ENCODE results near the gene PPP2R2B. TPM values are rescaled to one million over a fixed set of nuclear protein-coding genes. Genes with fewer than 3 reads are reported as not detected.

PPP2R2B gene
- total RNA-seq, 1 donor from 2014 or later, result 0.95 TPM

- Histone ChIP-seq H3K27ac (no peak overlapping the region), H3K27me3 (ENCODE audit: low read depth) (no peaks in the 10 kb centered on the region), H3K4me1 (no peaks in the 10 kb centered on the region), H3K9me3 (no peaks in the 10 kb centered on the region), H3K36me3 (no peaks in the 10 kb centered on the region), H3K4me3 (no peak overlapping the region)
- no peak for TF ChIP-seq CTCF (IDR thresholded peaks at IDR 0.05)
- no peak for DNase-seq
- intact Hi-C loops (cut with DNase I), result no loop called here
- ATAC-seq, result no peak
Observed at GRCh38 chr5:146866263-146866662, 12.3 kb downstream of the PPP2R2B start.

- no peak for TF ChIP-seq CTCF (IDR thresholded peaks at IDR 0.05)
- intact Hi-C loops (cut with DNase I), result no loop called here
- no peaks in the 10 kb centered on the region for H3K36me3 ChIP-seq
Observed at GRCh38 chr5:146862641-146863040, 15.9 kb downstream of the PPP2R2B start.

GRCh38 chr5:146860213-146860893, 18.2 kb downstream of the PPP2R2B start:
- no peak for TF ChIP-seq CTCF (IDR thresholded peaks at IDR 0.05)
- no peak for DNase-seq
- Histone ChIP-seq H3K27ac (no peak overlapping the region), H3K9me3 (no peaks in the 10 kb centered on the region), H3K27me3 (ENCODE audit: low read depth) (no peaks in the 10 kb centered on the region), H3K36me3 (no peaks in the 10 kb centered on the region), H3K4me3 (no peak overlapping the region), H3K4me1 (no peaks in the 10 kb centered on the region)
- intact Hi-C loops (cut with DNase I), result no loop called here
- ATAC-seq, result no peak

More at GRCh38 chr5:146862641-146863040, 15.9 kb downstream of the PPP2R2B start:
- no peaks in the 10 kb centered on the region for H3K9me3 ChIP-seq
- H3K4me1 ChIP-seq, result no peaks in the 10 kb centered on the region
- H3K27ac ChIP-seq, result no peak overlapping the region
- no peaks in the 10 kb centered on the region for H3K27me3 ChIP-seq (ENCODE audit: low read depth)
- H3K4me3 ChIP-seq, result no peak overlapping the region
- ATAC-seq (no peak), DNase-seq (no peak)

GRCh38 chr5:146852089-146852488, 26.5 kb downstream of the PPP2R2B start:
- Histone ChIP-seq H3K27ac (no peak overlapping the region), H3K9me3 (no peaks in the 10 kb centered on the region), H3K36me3 (no peaks in the 10 kb centered on the region), H3K4me3 (no peak overlapping the region), H3K27me3 (ENCODE audit: low read depth) (no peaks in the 10 kb centered on the region), H3K4me1 (no peaks in the 10 kb centered on the region)
- intact Hi-C loops (cut with DNase I), result no loop called here
- no peak for TF ChIP-seq CTCF (IDR thresholded peaks at IDR 0.05)
- ATAC-seq (no peak), DNase-seq (no peak)

- TF ChIP-seq CTCF (IDR thresholded peaks at IDR 0.05), result no peak
- Histone ChIP-seq H3K27me3 (ENCODE audit: low read depth) (no peaks in the 10 kb centered on the region), H3K4me3 (no peak overlapping the region), H3K36me3 (no peaks in the 10 kb centered on the region), H3K27ac (no peak overlapping the region), H3K4me1 (no peaks in the 10 kb centered on the region), H3K9me3 (no peaks in the 10 kb centered on the region)
- ATAC-seq, result no peak
- intact Hi-C loops (cut with DNase I), result no loop called here
- DNase-seq, result no peak
Observed at GRCh38 chr5:146851133-146851532, 27.4 kb downstream of the PPP2R2B start.
